GM12873 (cell line): Measurements from ENCODE around the gene SUFU.

ENCODE experiments used
- CTCF ChIP-seq: IDR thresholded peaks from 2 replicates; pipeline ENCODE4 v1.5.1; 2012; ENCODE audit warnings: low read depth, mild to moderate bottlenecking, moderate library complexity, low read length, control low read depth; ENCODE audit not compliant: insufficient read depth; ENCODE audit errors: missing control alignments

Gene SUFU

GRCh38 chr10:102501201-102502028 is 2.4 kb upstream of the SUFU start:
- no peak for TF ChIP-seq CTCF

GRCh38 chr10:102502029-102502336 is 1.8 kb upstream of the SUFU start:
- no peak for TF ChIP-seq CTCF

GRCh38 chr10:102502337-102503151 is 1.2 kb upstream of the SUFU start, which contains the start of gene ACTR1A:
TSS of gene ACTR1A (minus strand) at chr10:102502712. CDS start at chr10:102502647, 65 bp downstream.
- no peak for TF ChIP-seq CTCF

GRCh38 chr10:102504179-102504975 is 605 bp downstream of the SUFU start:
- no peak for TF ChIP-seq CTCF

- no peak for TF ChIP-seq CTCF
These were observed 1.2 kb downstream of the SUFU start for GRCh38 chr10:102504976-102505300.

GRCh38 chr10:102505462-102506115 is 1.8 kb downstream of the SUFU start:
- TF ChIP-seq CTCF = no peak
